ENCODE results near the gene SIGLEC10.
"Not testable (repeated sequence)": the region's sequence is repeated elsewhere in the genome, so short reads cannot be mapped to it uniquely, and the experiment has no call there.

Gene SIGLEC10

GRCh38 chr19:51434456-51434855 lies 17.0 kb upstream of the SIGLEC10 start:
- no peak for DNase-seq

GRCh38 chr19:51433043-51433442 lies 15.6 kb upstream of the SIGLEC10 start:
- DNase-seq, result no peak

DNA sequence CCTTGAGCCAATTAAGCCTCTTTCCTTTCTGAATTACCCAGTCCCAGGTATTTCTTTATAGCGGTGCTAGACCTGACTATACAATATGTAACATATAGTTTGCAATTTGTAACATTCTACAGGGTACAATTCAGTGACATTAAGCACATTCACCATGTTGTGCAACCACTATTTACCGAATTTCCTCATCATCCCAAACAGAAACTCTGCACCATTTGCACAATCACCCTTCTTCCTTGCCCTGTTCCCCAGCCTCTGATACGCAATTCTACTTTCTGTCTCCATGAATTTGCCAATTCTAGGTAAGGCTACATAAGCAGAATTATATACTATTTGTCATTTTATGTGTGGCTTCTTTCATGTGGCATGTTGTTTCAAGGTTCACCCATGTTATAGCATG lies 13.7 kb upstream of the SIGLEC10 start:
- no peak for DNase-seq

- DNase-seq, result no peak
Measured at GRCh38 chr19:51430221-51430620, 12.8 kb upstream of the SIGLEC10 start.

- no peak for DNase-seq
Measured at GRCh38 chr19:51427201-51427600, 9.8 kb upstream of the SIGLEC10 start.

DNA sequence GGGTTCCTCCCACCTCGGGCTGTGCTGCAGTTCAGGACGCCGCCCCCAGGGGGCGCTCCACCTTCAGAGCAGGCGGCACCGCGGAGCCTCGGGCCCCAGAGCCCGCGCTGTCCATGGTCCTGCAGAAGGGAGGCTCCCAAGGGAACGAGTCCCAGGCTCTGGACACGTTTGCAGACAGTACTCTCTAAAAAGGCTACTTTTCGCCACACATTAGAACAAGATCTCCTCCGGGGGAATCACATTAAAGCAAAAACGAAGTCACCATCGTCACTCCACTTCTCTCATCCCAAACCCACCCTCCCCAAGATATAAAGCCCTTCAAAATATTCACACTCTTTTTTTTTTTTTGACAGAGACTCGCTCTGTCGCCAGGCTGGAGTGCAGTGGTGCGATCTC lies 4.6 kb upstream of the SIGLEC10 start:
- peak; percentile 83 for DNase-seq

DNA sequence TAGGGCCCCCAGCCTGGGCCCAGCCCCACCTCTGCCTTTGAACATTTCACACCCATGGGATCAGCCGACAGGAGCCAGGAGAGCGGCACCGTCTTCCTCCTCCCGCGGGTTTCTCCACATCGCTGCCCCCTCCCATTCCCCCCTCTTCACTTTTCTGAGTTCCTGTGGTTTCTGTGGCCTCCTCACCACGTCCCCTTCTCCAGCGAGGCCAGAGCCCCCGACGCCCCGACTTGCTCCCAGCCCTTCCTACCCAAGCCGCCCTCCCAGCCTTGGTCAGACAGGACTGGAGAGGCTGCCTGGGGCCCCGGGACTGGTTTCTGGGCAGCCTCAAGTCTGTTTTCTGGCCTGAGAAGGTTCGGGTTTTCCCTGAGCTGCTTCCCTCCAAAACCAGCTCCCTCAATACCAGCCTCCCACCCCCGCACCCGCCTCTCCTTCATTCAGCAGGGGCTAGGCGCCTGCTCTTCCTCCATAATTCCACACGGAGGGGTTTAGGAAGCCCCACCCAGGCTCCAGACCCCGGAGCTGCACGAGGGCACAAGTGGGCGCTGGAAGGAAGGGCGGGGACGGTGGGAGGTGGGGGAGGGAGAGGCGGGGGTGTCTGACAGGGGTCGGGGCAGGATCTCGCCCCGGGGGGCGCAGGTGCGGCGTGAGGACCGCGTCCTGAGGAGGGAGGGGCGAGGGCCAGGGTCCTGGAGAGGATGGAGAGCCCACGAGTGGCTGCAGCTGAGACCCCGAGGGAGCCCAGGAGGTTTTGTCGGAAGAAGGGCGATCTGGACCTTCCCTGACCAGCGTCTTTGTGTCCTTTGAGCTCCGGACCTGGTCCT lies 4.0 kb upstream of the SIGLEC10 start:
- DNase-seq, result no peak

DNA sequence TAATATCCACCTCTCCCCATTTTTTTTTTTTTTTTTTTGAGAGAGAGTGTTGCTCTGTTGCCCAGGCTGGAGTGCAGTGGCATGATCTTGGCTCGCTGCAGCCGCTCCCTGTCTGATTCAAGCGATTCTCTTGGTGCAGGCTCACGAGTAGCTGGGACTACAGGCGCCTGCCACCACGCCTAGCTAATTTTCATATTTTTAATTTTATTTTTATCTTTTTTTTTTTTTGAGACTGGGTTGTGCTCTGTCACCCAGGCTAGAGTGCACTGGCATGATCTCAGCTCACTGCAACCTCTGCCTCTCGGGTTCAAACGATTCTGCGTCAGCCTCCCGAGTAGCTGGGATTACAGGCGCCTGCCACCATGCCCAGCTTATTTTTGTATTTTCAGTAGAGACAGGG lies 3.1 kb upstream of the SIGLEC10 start:
- DNase-seq, result not testable (repeated sequence)

GRCh38 chr19:51418707-51419106 lies 1.3 kb upstream of the SIGLEC10 start:
- DNase-seq, result no peak

DNA sequence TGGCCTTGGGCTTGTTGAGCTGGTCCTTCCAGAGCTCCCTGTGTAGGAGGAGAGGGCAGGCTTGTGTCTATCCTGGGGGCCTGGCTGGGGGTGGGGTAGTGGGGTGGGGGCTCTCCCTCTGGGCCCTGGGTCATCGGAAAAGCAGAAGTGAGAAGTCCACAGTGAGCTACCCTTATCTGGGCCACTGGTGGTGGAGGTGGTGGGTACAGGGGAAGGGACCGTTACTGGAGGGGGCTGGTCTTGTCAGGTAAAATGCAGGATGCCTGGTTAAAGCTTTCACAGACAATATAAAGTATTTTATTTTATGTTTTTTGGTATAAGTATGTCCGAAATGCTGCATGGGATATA lies 342 bp upstream of the SIGLEC10 start:
- DNase-seq, result no peak

DNA sequence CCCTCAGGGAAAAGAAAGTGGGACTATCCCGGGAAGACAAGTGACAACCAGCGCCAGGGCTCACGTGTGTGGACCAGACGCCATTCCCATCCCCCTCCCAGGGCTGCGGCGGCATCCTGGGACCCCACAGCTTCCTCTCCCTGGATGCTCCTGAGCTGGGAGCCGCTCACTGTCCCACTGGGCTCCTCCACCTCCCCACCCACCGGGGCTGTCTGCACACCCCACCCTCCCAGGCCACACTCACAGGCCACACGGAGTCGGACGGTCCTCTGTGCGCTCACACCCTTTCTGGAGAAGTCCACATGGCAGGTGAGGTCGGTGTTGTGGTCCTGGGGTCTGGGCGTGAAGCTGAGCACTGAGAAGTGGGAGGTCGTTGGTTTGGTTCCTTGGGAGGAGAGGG lies 1.0 kb downstream of the SIGLEC10 start:
- DNase-seq, result not testable (repeated sequence)

DNA sequence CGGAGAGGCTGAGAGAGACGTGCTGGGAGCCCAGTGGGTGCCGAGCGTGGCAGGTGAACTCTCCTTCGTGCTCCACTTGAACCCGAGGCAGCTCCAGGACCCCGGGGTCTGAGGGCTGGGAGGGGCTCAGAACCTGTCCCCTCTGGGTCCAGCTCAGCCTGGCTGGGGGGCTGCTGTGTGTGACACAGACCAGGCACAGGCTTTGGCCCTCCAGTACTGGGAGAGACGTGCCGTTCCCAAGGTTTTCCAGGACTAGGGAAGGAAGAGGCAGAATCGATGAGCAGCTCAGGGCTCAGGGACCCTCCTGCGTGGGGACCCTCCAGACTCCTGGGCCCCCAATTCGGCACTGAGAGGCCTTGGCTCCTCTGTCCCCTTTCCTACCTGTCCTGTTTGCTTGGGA lies 2.3 kb downstream of the SIGLEC10 start:
- no peak for DNase-seq

DNA sequence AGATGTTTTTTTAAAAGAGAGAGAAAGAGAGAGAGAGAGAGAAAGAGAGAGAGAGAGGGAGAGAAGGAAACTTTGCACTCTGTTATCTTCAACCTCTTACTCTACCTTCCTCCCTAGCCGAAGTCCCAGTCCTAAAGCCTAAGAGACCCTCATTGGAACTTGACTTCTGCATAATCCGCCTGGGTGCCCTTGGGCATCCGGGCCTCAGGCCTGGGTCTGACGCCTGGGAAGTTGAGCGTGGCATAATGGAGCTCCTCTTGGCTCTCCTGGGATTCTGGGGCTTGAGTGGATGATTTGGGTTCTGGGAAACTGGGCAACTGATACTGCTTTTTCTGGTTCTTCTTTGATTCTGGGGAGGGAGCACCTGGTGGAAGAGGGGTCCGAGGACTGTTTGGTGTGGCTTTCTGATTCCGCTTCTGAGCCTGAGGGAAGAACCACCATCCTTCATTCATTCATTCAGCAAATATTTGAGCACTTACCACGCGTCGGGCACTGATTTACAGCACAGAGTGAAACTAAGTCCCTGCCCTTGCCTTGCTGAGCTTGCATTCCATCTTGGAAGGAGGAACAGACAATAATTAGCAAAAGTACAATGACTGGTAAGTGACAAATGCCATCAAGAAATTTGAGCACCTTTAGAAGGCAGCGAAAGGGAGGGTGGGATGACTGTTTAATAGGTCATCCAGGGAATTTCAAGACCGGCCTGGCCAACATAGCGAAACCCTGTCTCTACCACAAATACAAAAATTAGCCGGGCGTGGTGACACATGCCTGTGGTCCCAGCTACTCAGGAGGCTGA lies 6.3 kb downstream of the SIGLEC10 start:
- DNase-seq, result no peak

DNA sequence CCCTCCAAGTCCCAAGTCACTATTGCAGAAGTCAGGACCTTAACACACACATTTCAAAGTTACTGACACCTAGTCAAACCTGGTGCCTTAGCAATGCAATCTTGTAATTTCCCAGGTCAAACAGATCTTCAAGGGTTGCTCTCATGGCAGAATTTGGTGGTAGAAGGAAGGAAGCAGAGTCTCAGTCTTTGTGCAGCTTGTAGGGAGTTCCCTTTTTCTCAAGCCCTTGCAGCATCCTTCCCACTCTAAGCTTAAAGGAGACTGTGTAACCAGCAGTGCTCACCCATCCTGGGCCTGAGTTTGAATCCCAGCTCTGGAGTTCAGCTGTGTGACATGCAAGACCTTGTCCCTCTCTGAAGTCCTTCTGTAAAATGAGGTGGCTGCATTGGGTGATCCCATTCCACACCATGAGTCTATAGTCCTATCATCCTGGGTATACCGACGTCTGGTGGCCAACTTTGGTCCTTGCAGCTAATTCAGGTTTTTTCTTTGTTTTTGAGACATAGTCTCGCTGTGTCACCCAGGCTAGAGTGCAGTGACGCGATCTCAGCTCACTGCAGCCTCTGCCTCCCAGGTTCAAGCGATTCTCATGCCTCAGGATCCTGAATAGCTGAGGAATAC lies 9.8 kb downstream of the SIGLEC10 start:
- no peak for DNase-seq

- no peak for DNase-seq
Measured at GRCh38 chr19:51402117-51402516, 15.3 kb downstream of the SIGLEC10 start.

GRCh38 chr19:51399936-51400335 lies 17.5 kb downstream of the SIGLEC10 start:
- DNase-seq, result not testable (repeated sequence)

DNA sequence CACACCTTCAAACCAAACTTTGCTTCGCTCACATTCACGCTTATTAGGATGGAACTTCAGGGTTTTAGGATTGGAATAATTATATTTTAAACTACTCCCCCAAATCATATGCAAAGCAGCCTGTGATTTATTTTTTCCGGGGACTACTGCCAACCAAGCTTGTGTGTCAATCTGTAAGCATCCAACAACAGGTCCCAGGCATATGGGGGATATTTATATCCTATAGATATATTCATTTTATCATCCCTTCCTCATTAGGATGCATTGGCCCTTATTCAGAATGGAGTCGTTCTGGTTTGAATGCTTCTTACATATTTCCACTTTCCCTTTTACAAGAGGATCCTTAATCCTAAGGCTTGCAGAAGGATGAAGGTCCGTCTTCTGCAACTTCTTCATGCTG lies 18.2 kb downstream of the SIGLEC10 start:
- DNase-seq, result no peak

DNA sequence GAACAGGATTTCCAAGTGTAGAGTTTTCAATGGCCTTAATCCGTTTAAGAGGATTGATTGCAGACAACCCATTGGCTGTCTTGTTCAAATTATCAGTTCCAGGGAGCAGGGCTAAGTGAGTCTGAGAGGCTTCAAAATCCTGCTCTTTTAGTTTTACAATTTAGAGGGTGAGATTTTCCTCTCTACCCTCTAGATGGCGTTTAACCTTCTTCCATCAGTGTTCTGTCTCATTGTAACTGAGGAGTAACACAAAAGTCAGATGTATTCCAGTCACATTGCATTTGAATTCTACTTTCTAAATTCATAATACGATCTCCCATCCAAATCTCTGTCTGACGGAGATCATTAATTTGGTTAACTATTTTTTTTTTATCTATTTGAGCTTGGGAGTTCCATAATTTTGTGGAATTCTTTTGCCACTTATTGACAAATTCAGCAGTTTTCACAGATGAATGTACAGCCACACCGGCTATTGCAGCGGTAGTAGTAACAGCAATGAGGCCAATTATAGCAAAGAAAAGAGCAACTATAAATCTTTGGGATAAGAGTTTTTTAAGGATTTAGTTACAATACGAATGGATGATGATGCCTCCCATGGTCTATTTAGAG lies 19.2 kb downstream of the SIGLEC10 start:
- DNase-seq, result no peak

- not testable (repeated sequence) for DNase-seq
Measured at GRCh38 chr19:51397453-51397852, 20.0 kb downstream of the SIGLEC10 start.

DNA sequence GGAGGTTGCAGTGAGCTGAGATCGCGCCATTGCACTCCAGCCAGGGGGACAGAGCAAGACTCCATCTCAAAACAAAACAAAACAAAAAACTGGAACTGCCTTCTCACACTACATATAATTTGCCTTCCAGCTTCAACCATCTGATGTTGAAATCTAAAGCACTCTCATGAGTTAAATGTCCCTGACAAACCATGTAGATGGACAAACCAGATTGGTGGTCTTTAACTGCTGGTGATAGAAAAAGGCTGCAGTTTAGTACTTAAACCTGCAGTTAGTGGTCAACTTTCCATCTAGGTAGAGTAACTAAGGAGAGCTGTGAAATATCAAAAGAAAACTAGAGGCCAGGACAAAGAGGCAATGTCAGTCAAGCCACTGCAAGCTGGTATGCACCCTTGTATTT lies 21.3 kb downstream of the SIGLEC10 start:
- no peak for DNase-seq

DNA sequence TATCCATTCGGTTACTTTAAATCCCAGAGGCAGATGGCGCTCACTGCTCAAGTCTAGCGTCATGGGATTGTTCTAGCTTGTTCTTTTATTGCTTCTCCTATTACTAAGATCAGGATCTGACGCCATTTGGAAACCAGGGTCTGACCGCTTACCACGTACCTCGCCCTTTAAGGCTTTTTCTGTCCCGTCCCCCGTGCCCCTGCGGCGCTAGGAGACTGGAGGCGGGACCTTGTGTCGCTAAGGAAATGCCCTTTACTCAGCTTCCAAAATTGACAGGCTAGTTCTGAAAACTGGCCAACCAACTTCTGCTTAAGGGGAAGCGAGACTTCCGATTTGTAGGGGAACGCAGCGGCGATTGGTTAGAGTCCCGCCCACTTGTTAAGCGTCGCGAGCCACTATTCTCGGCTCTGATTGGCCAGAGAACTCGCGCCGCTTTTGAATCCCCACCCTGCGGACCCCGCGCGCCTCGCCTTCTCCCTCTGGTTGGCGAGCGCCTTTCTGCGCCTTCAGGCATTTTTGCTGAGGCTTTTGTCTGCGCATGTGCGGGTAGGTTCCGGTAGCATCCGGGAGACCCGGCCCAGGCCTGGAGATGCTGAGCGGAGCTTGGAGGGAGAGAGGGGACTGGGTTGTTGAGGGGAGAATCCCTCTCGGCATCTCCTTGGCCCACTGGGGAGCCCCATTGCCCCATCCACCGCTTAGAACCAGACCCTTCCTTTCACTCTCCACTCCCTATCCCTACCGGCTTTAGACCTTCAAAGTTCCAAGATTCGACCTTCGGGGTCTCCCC lies 23.2 kb downstream of the SIGLEC10 start:
- peak; percentile 94 for DNase-seq

DNA sequence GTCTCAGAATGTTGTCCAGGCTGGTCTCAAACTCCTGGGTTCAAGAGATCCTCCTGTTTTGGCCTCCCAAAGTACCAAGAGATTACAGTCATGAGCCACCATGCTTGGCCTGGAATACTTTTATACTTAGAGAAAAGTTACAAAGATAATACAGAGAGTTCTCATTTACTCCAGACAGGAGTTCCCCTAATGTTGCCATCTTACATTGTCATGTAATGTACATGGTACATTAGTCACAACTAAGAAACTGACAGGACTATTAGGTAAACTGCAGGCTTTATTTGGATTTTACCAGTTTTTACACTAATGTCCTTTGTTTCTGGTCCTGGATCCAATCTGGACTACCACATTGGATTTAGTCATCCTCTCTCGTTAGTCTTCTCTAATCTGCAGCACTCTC lies 24.7 kb downstream of the SIGLEC10 start:
- no peak for DNase-seq

Measured in NCI-H1048 (cell line).